OCI-M2 (cell line): Measurements from ENCODE around the gene POLN.

Experiments
- DNase-seq: peaks from one replicate; lab custom pipeline; 2025; ENCODE audit not compliant: unreplicated experiment; lab: John Stamatoyannopoulos, UW

The POLN gene

DNA sequence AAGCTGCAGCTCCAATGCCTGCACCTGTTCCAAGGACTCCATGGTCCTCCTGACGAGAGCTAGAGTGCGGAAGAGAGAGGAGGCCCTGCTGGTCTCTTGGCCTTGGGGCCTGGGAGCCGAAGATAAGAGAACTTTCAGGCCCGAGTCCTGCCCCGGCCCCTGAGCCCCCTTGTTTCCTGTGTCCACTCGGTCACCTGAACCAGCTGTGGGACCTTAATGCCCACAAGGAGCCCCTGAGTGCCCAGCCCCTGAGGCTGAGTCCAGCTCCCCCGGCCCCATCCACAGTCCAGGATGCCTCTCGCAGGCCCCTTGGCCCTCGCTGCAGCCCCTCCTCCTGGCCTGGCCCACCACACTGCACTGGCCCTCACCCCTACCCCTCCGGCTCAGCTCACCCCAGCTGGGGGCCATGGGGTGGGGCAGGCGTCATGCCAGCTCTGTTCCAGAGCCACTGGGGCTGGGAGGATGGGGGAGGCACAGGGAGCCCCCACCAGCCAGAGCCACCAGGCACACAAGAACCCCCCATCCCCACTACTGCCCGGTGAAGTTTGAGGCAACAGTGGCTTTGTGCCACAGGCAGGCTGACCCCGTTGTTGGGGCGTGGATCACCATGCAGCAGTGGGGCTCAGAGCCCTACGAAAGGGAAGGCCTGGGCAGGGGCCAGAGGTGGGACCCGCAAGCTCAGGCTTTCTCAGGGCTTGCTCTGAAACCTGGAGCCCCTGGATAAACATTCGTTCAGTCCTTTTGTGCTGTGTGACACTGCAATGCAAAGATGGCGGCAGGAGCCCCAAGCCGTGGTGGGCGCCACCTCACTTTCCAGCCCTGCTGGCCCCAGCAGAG is 168.7 kb downstream of the POLN start:
- no peak for DNase-seq

DNA sequence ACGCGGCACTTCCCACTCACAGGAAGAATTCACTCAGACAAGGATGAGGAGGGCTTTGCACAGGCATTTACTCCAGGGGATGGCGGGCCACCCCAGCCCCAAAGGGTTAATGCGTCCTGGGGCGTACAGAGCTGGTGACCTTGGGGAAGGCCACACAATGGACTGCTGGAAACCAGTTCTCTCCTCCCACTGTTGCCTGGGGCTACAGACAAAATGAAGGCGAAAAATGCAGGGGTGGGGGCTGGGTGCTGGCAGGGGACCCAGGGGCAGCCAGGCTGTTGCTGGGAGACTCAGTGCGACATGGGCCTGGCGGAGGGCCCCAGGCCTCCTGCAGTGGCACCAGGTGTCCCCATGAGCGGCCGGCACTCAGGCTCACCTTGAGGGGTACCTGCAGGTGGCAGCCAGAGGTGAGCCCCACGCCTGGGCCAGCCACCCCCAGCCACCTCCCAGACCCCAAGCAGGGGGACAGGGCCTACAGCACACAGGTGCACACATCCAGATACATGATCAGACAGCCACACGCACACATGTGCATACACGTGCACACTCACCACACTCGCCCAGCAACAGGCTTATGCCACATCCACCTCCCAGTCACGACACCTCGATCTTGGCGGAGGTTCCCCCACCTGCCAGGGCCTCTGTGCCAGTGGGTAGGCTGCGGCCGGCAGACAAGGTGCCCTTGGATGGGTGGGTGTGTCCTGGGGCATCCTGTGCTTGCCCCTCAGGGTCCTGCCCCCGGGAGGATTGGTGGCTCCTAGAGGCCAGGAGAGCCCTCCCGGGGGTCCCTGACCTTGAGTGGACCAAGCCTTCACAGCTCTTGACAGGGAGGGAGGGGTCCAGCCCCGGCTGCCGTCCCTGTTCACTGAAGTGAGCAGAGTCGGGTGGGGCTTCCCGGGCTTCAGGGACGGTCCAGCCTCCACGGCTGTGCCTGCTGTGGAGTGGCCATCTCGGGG is 169.7 kb downstream of the POLN start:
- no peak for DNase-seq

DNA sequence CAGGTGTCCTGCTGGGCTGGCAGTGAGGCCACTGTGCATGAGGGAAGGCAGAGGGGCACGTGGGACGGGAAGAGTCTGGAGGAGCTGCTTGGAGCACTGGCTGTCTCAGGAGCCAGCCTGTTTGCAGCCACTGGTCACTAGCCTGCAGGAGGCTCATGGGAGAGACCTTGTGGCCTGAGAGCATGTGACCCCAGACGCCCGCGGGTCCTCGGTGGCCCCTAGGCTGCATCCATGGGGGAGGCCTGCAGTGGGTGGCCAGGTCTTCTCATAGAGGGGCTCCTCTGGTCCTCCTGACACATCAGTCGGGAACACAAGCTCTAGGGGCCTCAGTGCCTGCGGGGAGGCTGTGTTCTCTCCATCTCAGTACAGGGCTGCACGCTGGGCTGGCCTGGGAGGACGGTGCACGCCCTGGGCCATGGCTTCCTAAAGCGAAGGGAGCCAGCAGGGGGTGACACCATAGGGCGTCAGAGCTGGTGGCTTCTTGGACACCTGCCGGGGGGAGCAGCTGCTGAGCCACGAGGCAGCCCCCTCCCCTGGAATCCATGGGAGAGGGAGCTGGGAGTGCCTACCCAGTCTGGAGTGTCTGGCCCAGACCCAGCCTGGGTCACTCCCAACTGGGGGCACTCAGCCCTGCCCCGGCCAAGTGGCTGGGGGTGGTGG is 170.5 kb downstream of the POLN start:
- no peak for DNase-seq

DNA sequence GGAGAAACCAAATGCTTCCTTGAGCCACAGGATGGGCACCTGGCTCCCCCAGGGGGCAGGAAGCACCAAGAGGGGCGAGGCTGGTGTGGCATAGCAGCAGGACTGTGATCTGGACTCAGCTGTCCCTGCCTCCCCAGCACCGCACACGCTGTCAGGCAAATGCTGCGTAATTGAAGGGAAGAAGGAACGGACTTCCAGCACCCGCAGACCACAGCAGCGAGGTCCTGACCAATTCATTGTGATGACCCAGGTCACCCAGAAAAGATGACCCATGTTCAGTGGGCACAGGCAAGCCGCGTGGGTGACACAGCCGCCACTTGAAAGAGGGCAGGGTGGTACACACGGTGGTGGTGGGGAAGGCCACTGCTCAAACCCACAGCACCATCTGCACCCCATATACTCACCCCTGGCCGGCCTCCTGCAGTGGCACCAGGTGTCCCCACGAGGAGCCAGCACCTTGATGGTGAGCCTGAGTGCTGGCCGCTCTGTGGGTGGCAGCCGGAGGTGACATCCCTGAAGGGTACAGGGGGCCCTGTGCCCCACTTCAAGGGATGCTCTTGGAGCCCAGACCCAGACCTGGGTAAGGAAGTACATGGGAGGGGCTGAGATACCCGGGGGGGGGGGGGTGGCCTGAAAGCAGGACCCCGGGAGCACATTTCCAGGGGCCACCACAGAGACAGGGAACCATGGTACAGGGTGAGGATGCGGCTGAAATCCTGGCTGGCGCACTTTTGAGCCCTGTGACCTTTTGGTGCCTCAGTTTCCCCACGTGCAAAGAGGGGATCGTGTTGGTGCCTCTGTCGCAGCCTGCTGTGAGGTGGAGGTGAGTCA is 171.3 kb downstream of the POLN start:
- no peak for DNase-seq

- no peak for DNase-seq
Observed at GRCh38 chr4:2069986-2070385, 171.9 kb downstream of the POLN start.

GRCh38 chr4:2069161-2069971 is 172.6 kb downstream of the POLN start:
- no peak for DNase-seq

- DNase-seq: no peak
Observed at GRCh38 chr4:2068566-2068965, 173.4 kb downstream of the POLN start.

- no peak for DNase-seq
Observed at GRCh38 chr4:2068198-2068470, 173.8 kb downstream of the POLN start.

DNA sequence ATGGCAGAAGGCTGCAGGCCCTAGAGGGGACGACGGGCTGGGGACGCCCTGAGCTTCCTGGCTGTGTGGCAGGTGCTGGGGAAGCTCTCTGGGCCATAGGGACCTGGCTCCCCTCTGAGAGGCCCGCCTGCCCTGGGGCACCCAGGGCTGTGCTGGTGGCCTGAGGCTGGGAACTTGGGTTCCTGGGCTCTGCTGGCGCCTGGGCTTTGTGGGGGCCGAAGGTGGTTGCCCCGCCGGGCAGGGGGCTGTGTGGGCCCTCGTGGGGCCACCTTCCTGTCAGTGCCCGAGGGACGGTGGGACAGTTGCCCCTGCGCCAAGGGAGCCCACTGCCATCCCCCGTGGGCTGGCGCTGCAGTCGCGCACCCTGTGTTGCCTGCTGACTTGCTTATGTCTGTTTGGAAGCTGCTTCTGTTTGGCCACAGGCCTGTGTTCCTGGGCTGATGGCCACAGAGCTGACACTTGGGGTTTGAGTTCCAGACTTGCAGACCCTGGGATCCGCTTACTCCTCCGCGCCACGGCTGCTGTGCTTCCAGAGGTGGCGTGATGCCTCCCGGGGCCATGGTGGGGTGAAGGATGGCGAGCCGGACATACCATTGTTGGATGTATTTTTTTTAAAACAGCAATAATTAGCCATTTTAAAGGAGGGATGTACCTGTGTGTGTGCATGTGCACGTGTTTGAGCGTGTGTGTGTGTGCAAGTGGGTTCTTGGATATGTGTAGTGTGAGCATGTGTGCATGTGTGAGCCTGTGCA is 174.3 kb downstream of the POLN start:
- DNase-seq: no peak

- DNase-seq: no peak
Observed at GRCh38 chr4:2066571-2067445, 175.1 kb downstream of the POLN start.

GRCh38 chr4:2066011-2066551 is 175.8 kb downstream of the POLN start:
- DNase-seq: no peak

DNA sequence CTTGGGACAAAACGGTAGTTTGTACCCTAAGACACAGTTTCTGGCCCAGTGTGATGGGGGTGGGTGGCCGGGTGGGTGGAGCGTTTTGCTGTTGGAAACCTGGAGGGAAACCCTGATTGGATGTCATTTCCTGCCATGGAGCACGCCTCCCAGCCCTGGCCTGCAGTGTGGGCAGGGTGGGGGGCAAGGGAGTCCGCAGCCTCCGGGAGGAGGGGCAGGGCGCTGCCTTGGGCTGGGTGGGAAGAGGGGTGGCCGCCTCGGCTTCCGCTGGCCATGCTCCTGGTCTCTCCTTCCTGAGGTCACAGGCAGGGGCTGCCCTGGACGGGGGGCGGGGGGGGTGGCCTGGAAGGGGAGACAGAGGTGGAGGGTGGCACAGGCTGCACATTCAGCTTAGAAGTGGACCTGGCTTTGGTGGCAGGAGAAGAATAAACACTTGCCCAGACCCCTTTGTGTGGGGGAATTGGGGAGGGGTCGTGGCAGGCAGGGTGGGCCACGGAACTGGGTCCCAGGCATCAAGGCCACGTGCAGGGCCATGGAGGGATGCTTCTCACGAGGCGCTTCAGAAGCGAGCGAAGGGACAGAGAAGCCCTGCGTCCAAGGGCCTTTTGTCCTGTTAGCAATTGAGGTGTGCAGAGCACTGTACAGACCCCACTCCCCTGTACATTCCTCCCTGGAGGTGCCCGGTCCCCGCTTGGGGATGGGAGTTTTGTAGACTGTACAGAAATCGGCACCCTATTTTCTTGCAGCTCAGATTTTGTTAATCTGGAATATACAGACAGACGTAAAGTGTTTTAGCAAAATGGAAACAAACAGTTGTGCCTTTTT is 176.6 kb downstream of the POLN start:
- no peak for DNase-seq

GRCh38 chr4:2064276-2064991 is 177.5 kb downstream of the POLN start:
- DNase-seq: no peak

DNA sequence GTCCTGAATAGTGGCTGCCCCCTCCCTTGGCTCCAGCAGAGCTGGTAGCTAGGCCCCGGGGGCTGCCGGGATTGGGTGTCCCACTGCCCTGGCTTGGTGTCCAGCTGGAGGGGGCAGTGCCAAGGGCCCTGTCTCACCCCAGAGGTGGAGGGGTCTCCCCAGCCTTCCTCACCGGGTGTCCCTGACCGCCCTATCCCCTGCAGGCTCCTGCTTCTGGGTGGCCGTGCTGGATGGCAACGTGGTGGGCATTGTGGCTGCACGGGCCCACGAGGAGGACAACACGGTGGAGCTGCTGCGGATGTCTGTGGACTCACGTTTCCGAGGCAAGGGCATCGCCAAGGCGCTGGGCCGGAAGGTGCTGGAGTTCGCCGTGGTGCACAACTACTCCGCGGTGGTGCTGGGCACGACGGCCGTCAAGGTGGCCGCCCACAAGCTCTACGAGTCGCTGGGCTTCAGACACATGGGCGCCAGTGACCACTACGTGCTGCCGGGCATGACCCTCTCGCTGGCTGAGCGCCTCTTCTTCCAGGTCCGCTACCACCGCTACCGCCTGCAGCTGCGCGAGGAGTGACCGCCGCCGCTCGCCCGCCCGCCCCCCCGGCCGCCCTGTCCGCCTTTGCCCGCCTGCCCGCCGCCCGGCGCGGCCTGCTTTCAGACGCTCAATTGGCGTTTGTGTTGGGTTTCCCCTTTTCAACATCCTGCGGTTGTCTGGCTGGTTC is 178.2 kb downstream of the POLN start:
- DNase-seq: no peak

GRCh38 chr4:2062808-2063524 is 179.0 kb downstream of the POLN start:
- DNase-seq: no peak
